GM23248 (cell line): ENCODE data around the gene GRIP1. TPM values are rescaled to one million over a fixed set of nuclear protein-coding genes. Genes with fewer than 3 reads are reported as not detected.

Experiments
- DNase-seq: peaks from one replicate; pipeline ENCODE4 v3.0.0-alpha.2; 2015
- H2AFZ ChIP-seq: fragments of 200-600 bp; sonication (generic); 2 replicates; pipeline ENCODE4 v1.6.1; 2016; ENCODE audit warnings: antibody characterized with exemption
- H3F3A ChIP-seq: fragments of 200-600 bp; sonication (generic); 2 replicates; pipeline ENCODE4 v1.6.1; 2016; ENCODE audit warnings: mild to moderate bottlenecking, antibody characterized with exemption, mixed run types; ENCODE audit not compliant: insufficient read depth
- H3K27ac ChIP-seq: fragments of 200-600 bp; sonication (generic); 2 replicates; pipeline ENCODE4 v1.5.1; 2016; ENCODE audit warnings: mild to moderate bottlenecking
- H3K27me3 ChIP-seq: fragments of 200-600 bp; sonication (generic); replicated peaks from 2 replicates; pipeline ENCODE4 v1.6.1; 2016; ENCODE audit warnings: mild to moderate bottlenecking; ENCODE audit not compliant: insufficient read depth
- H3K36me3 ChIP-seq: fragments of 200-600 bp; sonication (generic); 2 replicates; pipeline ENCODE4 v1.6.1; 2016; ENCODE audit warnings: low read depth, mild to moderate bottlenecking
- H3K4me1 ChIP-seq: fragments of 200-600 bp; sonication (generic); 2 replicates; pipeline ENCODE4 v1.6.1; 2016; ENCODE audit warnings: mild to moderate bottlenecking; ENCODE audit not compliant: insufficient read depth
- H3K4me2 ChIP-seq: fragments of 200-600 bp; sonication (generic); one replicate; pipeline ENCODE4 v1.6.1; 2016; ENCODE audit warnings: mild to moderate bottlenecking; ENCODE audit not compliant: unreplicated experiment
- H3K4me3 ChIP-seq: fragments of 200-600 bp; sonication (generic); 2 replicates; pipeline ENCODE4 v1.5.1; 2016; ENCODE audit warnings: mild to moderate bottlenecking
- H3K79me2 ChIP-seq: fragments of 200-600 bp; sonication (generic); 2 replicates; pipeline ENCODE4 v1.6.1; 2016; ENCODE audit warnings: mild to moderate bottlenecking; ENCODE audit not compliant: insufficient read depth
- H3K9ac ChIP-seq: fragments of 200-600 bp; sonication (generic); 2 replicates; pipeline ENCODE4 v1.6.1; 2016; ENCODE audit warnings: mild to moderate bottlenecking
- H3K9me2 ChIP-seq: fragments of 200-600 bp; sonication (generic); 2 replicates; pipeline ENCODE4 v1.6.1; 2016; ENCODE audit warnings: mixed run types, mild to moderate bottlenecking, moderate library complexity; ENCODE audit not compliant: insufficient read depth
- H3K9me3 ChIP-seq: fragments of 200-600 bp; sonication (generic); one replicate; pipeline ENCODE4 v1.6.1; 2017; ENCODE audit warnings: low read depth
- H4K20me1 ChIP-seq: fragments of 200-600 bp; sonication (generic); 2 replicates; pipeline ENCODE4 v1.6.0; 2016; ENCODE audit not compliant: insufficient read depth
- EZH2 ChIP-seq: fragments of 200-600 bp; sonication (generic); IDR thresholded peaks from 2 replicates; pipeline ENCODE4 v1.6.1; 2018; ENCODE audit warnings: antibody characterized with exemption, mild to moderate bottlenecking; ENCODE audit not compliant: insufficient read depth, poor library complexity, severe bottlenecking
- EZH2phosphoT487 ChIP-seq: fragments of 200-600 bp; sonication (generic); IDR thresholded peaks from 2 replicates; pipeline ENCODE4 v1.6.1; 2018; ENCODE audit warnings: antibody characterized with exemption, moderate library complexity, mild to moderate bottlenecking, low read depth; ENCODE audit not compliant: insufficient read depth
- WGBS, 2 experiments: methylation state at CpG; one replicate each; pipeline ENCODE4 v1.1.6; 2015 to 2017; ENCODE audit warnings: low lambda C conversion rate in 2 of 2, low coverage in 1 of 2; ENCODE audit errors: missing lambda C conversion rate in 2 of 2; 5-methylcytosine and 5-hydroxymethylcytosine counted together
- in situ Hi-C: fragments of 300-500 bp; cut with MboI; formaldehyde crosslinking; loops from 2 replicates; pipeline ENCODE4 v1.15.0; 2020
- polyA plus RNA-seq: library from polyadenylated mRNA; unstranded; fragments of >200 nt; fragmentation: Nextera tagmentation; extraction: Ambion mirVana; gene quantifications from 2 replicates; pipeline ENCODE4 v1.2.1, GENCODE V29; 2016
- total RNA-seq: library from RNA; depleted of rRNA; stranded (reverse); fragments of >200 nt; shearing (Covaris generic); gene quantifications from 2 replicates; pipeline ENCODE4 v1.2.3, GENCODE V29; 2014

The GRIP1 gene
- total and polyA plus RNA-seq, 2 experiments from 2014 or later: not detected

DNA sequence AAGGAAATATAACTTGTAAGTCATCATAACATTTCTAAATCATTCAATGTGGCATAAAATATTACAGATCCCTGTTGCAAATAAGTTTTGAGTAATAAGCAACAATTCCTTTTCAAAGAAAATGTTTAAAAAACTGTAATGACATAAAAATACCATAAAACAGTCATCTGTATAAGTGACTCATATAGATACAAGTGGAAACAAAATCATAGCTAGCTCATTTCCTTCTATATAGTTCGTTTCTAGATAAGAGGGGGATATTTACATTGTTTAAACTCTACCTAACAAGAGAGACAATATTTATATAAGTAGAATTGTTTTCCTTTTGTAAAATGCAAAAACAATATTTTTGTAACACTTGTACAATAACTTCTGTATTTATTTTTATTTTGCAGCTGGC is 148.9 kb downstream of the GRIP1 start:
- Histone ChIP-seq H3K4me2 (no peak overlapping the region), H3K27me3 (no peaks in the 10 kb centered on the region), H3K9ac (no peak overlapping the region), H3K27ac (no peak overlapping the region), H3F3A (no peaks in the 10 kb centered on the region), H3K79me2 (no peaks in the 10 kb centered on the region), H4K20me1 (no peaks in the 10 kb centered on the region), H3K4me1 (no peaks in the 10 kb centered on the region), H3K9me3 (no peaks in the 10 kb centered on the region), H3K9me2 (no peaks in the 10 kb centered on the region), H3K4me3 (no peak overlapping the region), H3K36me3 (no peaks in the 10 kb centered on the region), H2AFZ (no peak overlapping the region)
- TF ChIP-seq EZH2phosphoT487: no peak
- no peak for TF ChIP-seq EZH2
- DNase-seq: no peak
- in situ Hi-C loops: no loop called here
- 2 to 13% methylated on average over 1 of the region's 1 CpG for WGBS, 2 experiments

DNA sequence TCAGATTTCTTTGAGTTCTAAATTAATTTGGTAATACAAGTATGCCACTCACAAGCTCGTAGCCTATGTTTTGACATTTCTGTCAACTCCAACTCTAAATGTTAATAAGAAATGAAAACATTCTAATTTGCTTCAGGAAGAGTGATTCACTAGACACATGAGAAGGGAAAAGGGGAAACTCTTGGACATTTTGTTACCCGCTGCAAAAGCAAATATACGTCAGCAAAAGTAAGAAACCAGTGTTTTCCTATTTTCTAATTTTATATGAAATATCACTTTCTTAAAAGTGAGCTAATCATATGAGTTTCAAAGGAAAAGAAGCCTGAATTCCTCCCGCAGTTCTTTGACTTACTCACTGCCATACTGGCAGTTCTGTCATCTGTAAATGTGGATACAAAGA is 162.3 kb downstream of the GRIP1 start:
- H3K27me3 ChIP-seq: 0 out of 2 replicates have a peak, but pooled peaks cover 19% of the 10 kb centered on the region
- no peaks in the 10 kb centered on the region for H3F3A ChIP-seq
- in situ Hi-C loops: no loop called here
- H3K9me2 ChIP-seq: no peaks in the 10 kb centered on the region
- H3K4me3 ChIP-seq: no peak overlapping the region
- H3K4me1 ChIP-seq: no peaks in the 10 kb centered on the region
- no peak overlapping the region for H3K27ac ChIP-seq
- no peak overlapping the region for H3K9ac ChIP-seq
- no peak overlapping the region for H3K4me2 ChIP-seq
- TF ChIP-seq EZH2phosphoT487 (no peak), EZH2 (no peak)
- peak; percentile 1 for DNase-seq
- WGBS, 2 experiments: 30% methylated on average over 4 of the region's 4 CpGs
- no peaks in the 10 kb centered on the region for H4K20me1 ChIP-seq
- no peaks in the 10 kb centered on the region for H3K79me2 ChIP-seq
- no peak overlapping the region for H2AFZ ChIP-seq
- no peaks in the 10 kb centered on the region for H3K36me3 ChIP-seq
- no peaks in the 10 kb centered on the region for H3K9me3 ChIP-seq

DNA sequence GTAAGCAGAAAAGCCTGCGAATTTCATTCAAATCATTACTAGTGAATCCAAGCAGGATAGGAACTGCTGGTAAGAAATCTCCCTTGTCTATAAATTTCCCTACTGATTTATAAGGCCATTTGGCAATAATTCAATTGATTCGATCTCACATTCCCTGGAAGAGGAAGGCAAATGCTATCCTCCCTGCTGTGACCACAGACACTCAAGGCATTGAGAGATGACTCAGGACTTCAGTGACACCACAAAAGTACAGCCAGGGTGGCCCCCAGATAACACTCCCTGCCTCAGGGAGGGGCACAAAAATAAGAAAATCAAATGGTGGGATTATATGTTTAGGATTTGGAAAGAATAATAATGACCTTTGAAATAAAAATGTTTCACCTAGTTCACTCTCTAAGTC is 162.7 kb downstream of the GRIP1 start:
- Histone ChIP-seq H3K9me2 (no peaks in the 10 kb centered on the region), H3K79me2 (no peaks in the 10 kb centered on the region), H3K4me2 (no peak overlapping the region), H3K9ac (no peak overlapping the region), H2AFZ (no peak overlapping the region), H3K36me3 (no peaks in the 10 kb centered on the region), H3K4me1 (no peaks in the 10 kb centered on the region), H3K9me3 (no peaks in the 10 kb centered on the region), H4K20me1 (no peaks in the 10 kb centered on the region), H3K27ac (no peak overlapping the region), H3K27me3 (0 out of 2 replicates have a peak, but pooled peaks cover 19% of the 10 kb centered on the region), H3K4me3 (no peak overlapping the region), H3F3A (no peaks in the 10 kb centered on the region)
- DNase-seq: peak; percentile 19
- TF ChIP-seq EZH2phosphoT487 (no peak), EZH2 (no peak)
- 10 to 18% methylated on average over 2 of the region's 2 CpGs for WGBS, 2 experiments
- in situ Hi-C loops: no loop called here

DNA sequence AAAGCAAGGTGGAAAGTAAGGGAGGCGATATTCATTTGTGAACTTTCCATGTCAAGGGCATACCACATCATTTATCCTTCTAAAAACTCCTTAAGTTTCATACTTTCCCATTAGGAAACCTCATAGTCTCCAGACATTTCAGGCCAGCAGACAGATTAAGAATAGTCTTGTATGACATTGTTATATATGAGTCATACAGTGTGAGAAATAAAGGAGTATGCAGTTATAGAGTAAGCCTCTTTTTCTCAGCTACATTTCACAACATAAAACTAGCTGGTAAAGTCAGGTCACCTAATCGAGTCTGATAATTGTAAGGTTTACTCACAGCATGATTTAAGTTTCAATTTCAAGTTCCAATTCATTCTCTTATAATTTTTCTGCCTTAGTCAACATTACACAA is 164.3 kb downstream of the GRIP1 start:
- no peak overlapping the region for H3K27ac ChIP-seq
- H3K36me3 ChIP-seq: no peaks in the 10 kb centered on the region
- DNase-seq: peak; percentile 62
- no peak overlapping the region for H3K4me3 ChIP-seq
- H3K4me1 ChIP-seq: no peaks in the 10 kb centered on the region
- 0 out of 2 replicates have a peak, but pooled peaks cover 19% of the 10 kb centered on the region for H3K27me3 ChIP-seq
- 22 to 27% methylated on average over 2 of the region's 2 CpGs for WGBS, 2 experiments
- no peak overlapping the region for H3K4me2 ChIP-seq
- H2AFZ ChIP-seq: no peak overlapping the region
- no peaks in the 10 kb centered on the region for H4K20me1 ChIP-seq
- no peak for TF ChIP-seq EZH2
- no peak for TF ChIP-seq EZH2phosphoT487
- H3F3A ChIP-seq: no peaks in the 10 kb centered on the region
- in situ Hi-C loops: no loop called here
- H3K9ac ChIP-seq: no peak overlapping the region
- H3K9me3 ChIP-seq: no peaks in the 10 kb centered on the region
- no peaks in the 10 kb centered on the region for H3K9me2 ChIP-seq
- no peaks in the 10 kb centered on the region for H3K79me2 ChIP-seq

DNA sequence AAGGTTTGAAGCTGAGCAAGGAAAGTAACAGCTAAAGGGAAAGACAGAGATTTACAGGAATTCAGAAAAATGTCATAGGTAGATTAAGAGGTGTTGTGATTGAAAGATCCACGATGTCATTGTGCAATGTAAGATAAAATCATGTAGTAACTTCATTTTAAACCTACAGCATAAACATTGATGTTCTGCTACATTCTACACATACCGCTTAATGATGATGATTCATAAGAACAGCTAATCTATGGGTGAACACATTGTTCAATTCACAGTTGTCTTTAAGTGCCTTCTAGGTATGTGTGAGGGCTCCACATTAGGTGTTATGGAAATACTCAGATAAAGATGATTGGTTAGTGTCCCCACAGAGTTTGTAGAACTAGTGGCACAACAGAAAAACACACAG is 170.9 kb downstream of the GRIP1 start:
- Histone ChIP-seq H3K79me2 (no peaks in the 10 kb centered on the region), H3K4me2 (no peak overlapping the region), H2AFZ (no peak overlapping the region), H3K27me3 (no peaks in the 10 kb centered on the region), H3K4me3 (no peak overlapping the region), H4K20me1 (no peaks in the 10 kb centered on the region), H3K9ac (no peak overlapping the region), H3K27ac (no peak overlapping the region), H3F3A (no peaks in the 10 kb centered on the region), H3K36me3 (no peaks in the 10 kb centered on the region), H3K9me2 (no peaks in the 10 kb centered on the region), H3K9me3 (no peaks in the 10 kb centered on the region), H3K4me1 (no peaks in the 10 kb centered on the region)
- in situ Hi-C loops: no loop called here
- no peak for DNase-seq
- TF ChIP-seq EZH2: no peak
- TF ChIP-seq EZH2phosphoT487: no peak
- 49 to 54% methylated on average over 2 of the region's 2 CpGs for whole genome bisulfite sequencing, 2 experiments
